Measurements from ENCODE around the gene VWCE. TPM values are rescaled to one million over a fixed set of nuclear protein-coding genes. Genes with fewer than 3 reads are reported as not detected.

The VWCE gene
- total and polyA plus RNA-seq, 7 donors = 0.49 to 5.5 (median 0.61) TPM; not detected in 2

GRCh38 chr11:61305417-61305816 is 10.3 kb upstream of the VWCE start:
- intact Hi-C loops (cut with DNase I) = no loop called here
- no peaks in the 10 kb centered on the region for H3K27me3 ChIP-seq
- no peaks in the 10 kb centered on the region for H3K9me3 ChIP-seq
- H3K27ac ChIP-seq = no peak overlapping the region
- H3K4me3 ChIP-seq = no peak overlapping the region
- peaks cover 71 to 100% (median 80%) of the 10 kb centered on the region in 4 donors for H3K36me3 ChIP-seq
- H3K4me1 ChIP-seq = no peaks in the 10 kb centered on the region
- TF ChIP-seq EP300 (IDR thresholded peaks at IDR 0.05) = no peak
- no peak for TF ChIP-seq POLR2AphosphoS5 (IDR thresholded peaks at IDR 0.05)
- TF ChIP-seq POLR2A (IDR thresholded peaks at IDR 0.05) = no peak
- TF ChIP-seq CTCF (IDR thresholded peaks at IDR 0.05) = no peak
- no peak for DNase-seq
- 97 to 98% methylated on average over 7 of the region's 7 CpGs for WGBS, 2 donors

- WGBS, 2 donors = 96 to 98% methylated on average over 9 of the region's 9 CpGs
- no peak for TF ChIP-seq CTCF (IDR thresholded peaks at IDR 0.05)
- peaks cover 64 to 100% (median 74%) of the 10 kb centered on the region in 4 donors for H3K36me3 ChIP-seq
- DNase-seq = no peak
- no peaks in the 10 kb centered on the region for H3K27me3 ChIP-seq
- peaks cover 0 to 2% (median 0%) of the 10 kb centered on the region in 4 donors for H3K4me1 ChIP-seq
- intact Hi-C loops (cut with DNase I) = no loop called here
- H3K4me3 ChIP-seq = no peak overlapping the region
- no peaks in the 10 kb centered on the region for H3K9me3 ChIP-seq
- H3K27ac ChIP-seq = no peak overlapping the region
These were observed 8.6 kb upstream of the VWCE start for GRCh38 chr11:61303725-61304124.

- H3K27ac ChIP-seq = no peak overlapping the region
- peaks cover 52 to 99% (median 62%) of the 10 kb centered on the region in 4 donors for H3K36me3 ChIP-seq
- H3K27me3 ChIP-seq = no peaks in the 10 kb centered on the region
- WGBS, 2 donors = 95 to 96% methylated on average over 13 of the region's 13 CpGs
- no peak overlapping the region for H3K4me3 ChIP-seq
- intact Hi-C loops (cut with DNase I) = no loop called here
- TF ChIP-seq CTCF (IDR thresholded peaks at IDR 0.05) = no peak
- TF ChIP-seq POLR2AphosphoS5 (IDR thresholded peaks at IDR 0.05) = no peak
- TF ChIP-seq POLR2A (IDR thresholded peaks at IDR 0.05) = no peak
- no peak for TF ChIP-seq EP300 (IDR thresholded peaks at IDR 0.05)
- no peak for DNase-seq
- no peaks in the 10 kb centered on the region for H3K9me3 ChIP-seq
- peaks cover 0 to 12% (median 3%) of the 10 kb centered on the region in 4 donors for H3K4me1 ChIP-seq
These were observed 7.4 kb upstream of the VWCE start for GRCh38 chr11:61302550-61302949.

- H3K27ac ChIP-seq = peak overlapping the region in 1 of 4 donors; percentile 1
- no peaks in the 10 kb centered on the region for H3K9me3 ChIP-seq
- no peak for TF ChIP-seq POLR2AphosphoS5 (IDR thresholded peaks at IDR 0.05)
- no peak for TF ChIP-seq EP300 (IDR thresholded peaks at IDR 0.05)
- no peak for TF ChIP-seq POLR2A (IDR thresholded peaks at IDR 0.05)
- no peak for TF ChIP-seq CTCF (IDR thresholded peaks at IDR 0.05)
- peaks cover 0 to 31% (median 24%) of the 10 kb centered on the region in 4 donors for H3K4me1 ChIP-seq
- 79 to 85% methylated on average over 4 of the region's 4 CpGs for WGBS, 2 donors
- peaks cover 39 to 70% (median 43%) of the 10 kb centered on the region in 4 donors for H3K36me3 ChIP-seq
- no peak for DNase-seq
- no peak overlapping the region for H3K4me3 ChIP-seq
- H3K27me3 ChIP-seq = peaks cover 1 to 28% (median 16%) of the 10 kb centered on the region in 3 donors
- intact Hi-C loops (cut with DNase I) = no loop called here
These were observed 3.6 kb upstream of the VWCE start for GRCh38 chr11:61298663-61299244.

- no peak overlapping the region for H3K4me3 ChIP-seq
- TF ChIP-seq POLR2AphosphoS5 (IDR thresholded peaks at IDR 0.05) (peak in 3 of 4 donors; percentile 7 to 63 (median 9)), POLR2A (IDR thresholded peaks at IDR 0.05) (no peak)
- H3K9me3 ChIP-seq = no peaks in the 10 kb centered on the region
- H3K27ac ChIP-seq = peak overlapping the region in 3 of 4 donors; percentile 2 to 27 (median 9)
- peaks cover 0 to 35% (median 27%) of the 10 kb centered on the region in 4 donors for H3K4me1 ChIP-seq
- H3K36me3 ChIP-seq = peaks cover 32 to 60% (median 33%) of the 10 kb centered on the region in 4 donors
- H3K27me3 ChIP-seq = peaks cover 6 to 35% (median 20%) of the 10 kb centered on the region in 3 donors
- WGBS, 2 donors = 58 to 80% methylated on average over 5 of the region's 5 CpGs
- intact Hi-C loops (cut with DNase I) = no loop called here
- peak; percentile 78 for DNase-seq
These were observed 2.6 kb upstream of the VWCE start for GRCh38 chr11:61297746-61298145.
